ENCODE measurements around the gene ORM1.

ORM1 gene

GRCh38 chr9:114289106-114289505 lies 33.8 kb upstream of the ORM1 start:
- H3K4me3 ChIP-seq (ENCODE audit: low read depth, low read length) = no peak overlapping the region
- no peak for TF ChIP-seq CTCF (IDR thresholded peaks at IDR 0.05; ENCODE audit: low read depth, low read length)

- TF ChIP-seq CTCF (IDR thresholded peaks at IDR 0.05; ENCODE audit: low read depth, low read length) = no peak
- H3K4me3 ChIP-seq (ENCODE audit: low read depth, low read length) = no peak overlapping the region
Observed at GRCh38 chr9:114289571-114290481, 33.1 kb upstream of the ORM1 start.

- H3K4me3 ChIP-seq (ENCODE audit: low read depth, low read length) = no peak overlapping the region
- no peak for TF ChIP-seq CTCF (IDR thresholded peaks at IDR 0.05; ENCODE audit: low read depth, low read length)
Observed at GRCh38 chr9:114290561-114290986, 32.3 kb upstream of the ORM1 start.

- no peak overlapping the region for H3K4me3 ChIP-seq (ENCODE audit: low read depth, low read length)
- TF ChIP-seq CTCF (IDR thresholded peaks at IDR 0.05; ENCODE audit: low read depth, low read length) = peak; percentile 82
Observed at GRCh38 chr9:114291064-114291474, 31.8 kb upstream of the ORM1 start.

GRCh38 chr9:114291886-114292590 lies 30.9 kb upstream of the ORM1 start:
- no peak overlapping the region for H3K4me3 ChIP-seq (ENCODE audit: low read depth, low read length)
- no peak for TF ChIP-seq CTCF (IDR thresholded peaks at IDR 0.05; ENCODE audit: low read depth, low read length)

GRCh38 chr9:114294664-114295063 lies 28.2 kb upstream of the ORM1 start:
- TF ChIP-seq CTCF (IDR thresholded peaks at IDR 0.05; ENCODE audit: low read depth, low read length) = no peak

GRCh38 chr9:114296338-114296737 lies 26.6 kb upstream of the ORM1 start:
- no peak for TF ChIP-seq CTCF (IDR thresholded peaks at IDR 0.05; ENCODE audit: low read depth, low read length)
- no peak overlapping the region for H3K4me3 ChIP-seq (ENCODE audit: low read depth, low read length)

More at GRCh38 chr9:114294664-114295063, 28.2 kb upstream of the ORM1 start:
- no peak overlapping the region for H3K4me3 ChIP-seq (ENCODE audit: low read depth, low read length)

Data from WI38 (cell line).